ENCODE data around the gene MAST4.

Gene MAST4

GRCh38 chr5:66643387-66643786 is 47.2 kb downstream of the MAST4 start:
- no peak overlapping the region for H3K27ac ChIP-seq (ENCODE audit: low read length)
- TF ChIP-seq, protein P1, sequence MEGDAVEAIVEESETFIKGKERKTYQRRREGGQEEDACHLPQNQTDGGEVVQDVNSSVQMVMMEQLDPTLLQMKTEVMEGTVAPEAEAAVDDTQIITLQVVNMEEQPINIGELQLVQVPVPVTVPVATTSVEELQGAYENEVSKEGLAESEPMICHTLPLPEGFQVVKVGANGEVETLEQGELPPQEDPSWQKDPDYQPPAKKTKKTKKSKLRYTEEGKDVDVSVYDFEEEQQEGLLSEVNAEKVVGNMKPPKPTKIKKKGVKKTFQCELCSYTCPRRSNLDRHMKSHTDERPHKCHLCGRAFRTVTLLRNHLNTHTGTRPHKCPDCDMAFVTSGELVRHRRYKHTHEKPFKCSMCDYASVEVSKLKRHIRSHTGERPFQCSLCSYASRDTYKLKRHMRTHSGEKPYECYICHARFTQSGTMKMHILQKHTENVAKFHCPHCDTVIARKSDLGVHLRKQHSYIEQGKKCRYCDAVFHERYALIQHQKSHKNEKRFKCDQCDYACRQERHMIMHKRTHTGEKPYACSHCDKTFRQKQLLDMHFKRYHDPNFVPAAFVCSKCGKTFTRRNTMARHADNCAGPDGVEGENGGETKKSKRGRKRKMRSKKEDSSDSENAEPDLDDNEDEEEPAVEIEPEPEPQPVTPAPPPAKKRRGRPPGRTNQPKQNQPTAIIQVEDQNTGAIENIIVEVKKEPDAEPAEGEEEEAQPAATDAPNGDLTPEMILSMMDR (IDR thresholded peaks at IDR 0.05; ENCODE audit: low read depth, low read length): no peak
- TF ChIP-seq EZH2phosphoT487 (IDR thresholded peaks at IDR 0.05; ENCODE audit: low read depth): no peak
- H3K4me1 ChIP-seq (ENCODE audit: low read length): no peaks in the 10 kb centered on the region
- no peak overlapping the region for H2AFZ ChIP-seq (ENCODE audit: low read depth, low read length)
- no peaks in the 10 kb centered on the region for H3K79me2 ChIP-seq (ENCODE audit: low read length)
- no peak overlapping the region for H3K4me3 ChIP-seq (ENCODE audit: low read length)
- H3K36me3 ChIP-seq (replicated peaks; ENCODE audit: low read depth, low read length): no peaks in the 10 kb centered on the region
- H3K9me3 ChIP-seq (ENCODE audit: insufficient read depth, low read length): no peaks in the 10 kb centered on the region
- H3K9ac ChIP-seq (ENCODE audit: low read length): no peak overlapping the region
- H3K4me2 ChIP-seq (ENCODE audit: low read length): no peak overlapping the region
- H4K20me1 ChIP-seq (ENCODE audit: insufficient read depth, low read length): no peaks in the 10 kb centered on the region
- no peaks in the 10 kb centered on the region for H3K27me3 ChIP-seq (ENCODE audit: low read depth, low read length)

GRCh38 chr5:66644111-66644510 is 47.9 kb downstream of the MAST4 start:
- TF ChIP-seq, protein P1 (IDR thresholded peaks at IDR 0.05; ENCODE audit: low read depth, low read length): no peak
- Histone ChIP-seq H3K4me1 (ENCODE audit: low read length) (no peaks in the 10 kb centered on the region), H3K4me3 (ENCODE audit: low read length) (no peak overlapping the region), H3K36me3 (replicated peaks; ENCODE audit: low read depth, low read length) (no peaks in the 10 kb centered on the region), H3K4me2 (ENCODE audit: low read length) (no peak overlapping the region), H2AFZ (ENCODE audit: low read depth, low read length) (no peak overlapping the region), H3K79me2 (ENCODE audit: low read length) (no peaks in the 10 kb centered on the region), H3K9ac (ENCODE audit: low read length) (no peak overlapping the region), H4K20me1 (ENCODE audit: insufficient read depth, low read length) (no peaks in the 10 kb centered on the region), H3K27ac (ENCODE audit: low read length) (no peak overlapping the region), H3K9me3 (ENCODE audit: insufficient read depth, low read length) (no peaks in the 10 kb centered on the region), H3K27me3 (ENCODE audit: low read depth, low read length) (no peaks in the 10 kb centered on the region)

DNA sequence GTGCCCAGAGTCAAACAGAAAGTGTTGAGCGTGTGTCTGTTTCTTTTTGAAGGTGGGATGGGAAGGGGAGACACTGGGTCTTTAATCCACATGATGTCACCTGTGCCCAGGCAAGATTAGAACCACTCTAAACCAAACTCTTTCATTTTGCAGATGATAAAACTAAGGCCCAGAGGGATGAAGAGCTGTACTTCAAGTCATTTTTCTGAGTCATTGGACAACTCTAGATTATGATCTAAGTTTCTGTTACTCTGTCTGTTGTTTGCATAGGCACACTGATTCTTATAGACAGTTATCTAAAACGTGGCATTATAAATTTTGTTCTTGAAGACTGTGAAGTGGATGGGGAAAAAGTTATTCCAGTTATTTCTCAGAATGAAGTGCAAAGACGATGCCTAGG is 48.8 kb downstream of the MAST4 start:
- Histone ChIP-seq H4K20me1 (ENCODE audit: insufficient read depth, low read length) (no peaks in the 10 kb centered on the region), H3K27ac (ENCODE audit: low read length) (no peak overlapping the region), H3K79me2 (ENCODE audit: low read length) (no peaks in the 10 kb centered on the region), H3K9ac (ENCODE audit: low read length) (no peak overlapping the region), H3K27me3 (ENCODE audit: low read depth, low read length) (no peaks in the 10 kb centered on the region), H3K4me3 (ENCODE audit: low read length) (no peak overlapping the region), H3K4me1 (ENCODE audit: low read length) (no peaks in the 10 kb centered on the region), H3K36me3 (replicated peaks; ENCODE audit: low read depth, low read length) (no peaks in the 10 kb centered on the region), H3K4me2 (ENCODE audit: low read length) (no peak overlapping the region), H2AFZ (ENCODE audit: low read depth, low read length) (no peak overlapping the region), H3K9me3 (ENCODE audit: insufficient read depth, low read length) (no peaks in the 10 kb centered on the region)
- no peak for TF ChIP-seq EZH2phosphoT487 (IDR thresholded peaks at IDR 0.05; ENCODE audit: low read depth)
- TF ChIP-seq, protein P1 (IDR thresholded peaks at IDR 0.05; ENCODE audit: low read depth, low read length): no peak

DNA sequence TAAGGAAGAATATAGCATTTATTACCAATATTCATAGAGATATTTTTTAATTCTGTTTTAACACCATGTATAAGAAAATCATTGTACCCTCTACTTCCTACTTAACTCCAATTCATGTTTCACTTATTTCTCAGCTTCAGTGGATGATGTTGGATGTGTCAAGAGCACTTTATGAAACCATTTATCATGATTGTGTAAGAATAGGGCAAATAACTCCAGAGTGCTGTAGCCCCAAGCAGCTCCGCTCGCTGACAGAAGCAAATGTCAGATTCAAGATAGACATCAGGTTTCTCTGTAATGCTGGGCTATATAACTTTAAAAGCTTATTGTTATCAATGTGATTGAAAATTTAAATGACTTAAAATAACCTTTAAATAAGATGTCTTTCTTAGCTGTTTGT is 50.4 kb downstream of the MAST4 start:
- H3K9me3 ChIP-seq (ENCODE audit: insufficient read depth, low read length): no peaks in the 10 kb centered on the region
- no peaks in the 10 kb centered on the region for H3K27me3 ChIP-seq (ENCODE audit: low read depth, low read length)
- H2AFZ ChIP-seq (ENCODE audit: low read depth, low read length): no peak overlapping the region
- TF ChIP-seq EZH2phosphoT487 (IDR thresholded peaks at IDR 0.05; ENCODE audit: low read depth): no peak
- TF ChIP-seq, protein P1 (IDR thresholded peaks at IDR 0.05; ENCODE audit: low read depth, low read length): no peak
- no peak overlapping the region for H3K4me3 ChIP-seq (ENCODE audit: low read length)
- H3K4me2 ChIP-seq (ENCODE audit: low read length): no peak overlapping the region
- no peaks in the 10 kb centered on the region for H3K36me3 ChIP-seq (replicated peaks; ENCODE audit: low read depth, low read length)
- no peak overlapping the region for H3K27ac ChIP-seq (ENCODE audit: low read length)
- H3K4me1 ChIP-seq (ENCODE audit: low read length): no peaks in the 10 kb centered on the region
- H3K79me2 ChIP-seq (ENCODE audit: low read length): no peaks in the 10 kb centered on the region
- H3K9ac ChIP-seq (ENCODE audit: low read length): no peak overlapping the region
- no peaks in the 10 kb centered on the region for H4K20me1 ChIP-seq (ENCODE audit: insufficient read depth, low read length)

Measured in OCI-LY3 (cell line).